ENCODE measurements around the gene KRTAP15-1. TPM values are rescaled to one million over a fixed set of nuclear protein-coding genes. Genes with fewer than 3 reads are reported as not detected.

Gene KRTAP15-1
- total RNA-seq, 3 donors from 2014 or later (not counting 1 experiment from before 2014, with no cell fraction given), result not detected

DNA sequence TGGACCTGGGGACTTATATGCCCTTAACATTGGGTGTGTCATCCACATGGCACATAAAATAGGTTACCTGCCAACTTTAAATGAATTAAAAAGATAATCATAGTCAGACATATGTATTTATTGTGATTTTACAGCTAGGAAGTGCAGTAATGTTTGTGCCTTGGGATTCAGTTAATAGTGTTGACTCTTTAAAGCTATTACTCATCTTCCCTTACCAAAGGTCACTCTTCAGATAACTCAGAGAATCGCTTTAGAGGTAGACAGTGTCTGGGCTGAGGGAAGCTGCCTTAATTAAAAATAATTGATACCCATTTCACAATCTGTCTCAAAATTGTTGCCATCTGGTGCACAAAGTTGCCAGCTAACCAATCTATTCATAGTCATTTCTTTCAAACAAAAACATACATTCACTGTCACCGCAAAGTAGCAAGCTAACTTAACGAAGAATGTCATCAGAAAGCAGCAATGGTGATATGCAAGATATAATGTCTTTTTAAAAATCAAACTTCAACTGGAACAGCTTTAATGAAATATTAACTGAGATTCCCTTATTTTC lies 3.0 kb upstream of the KRTAP15-1 start:
- Histone ChIP-seq H3K4me3 (ENCODE audit: low read length) (no peak overlapping the region), H3K36me3 (ENCODE audit: control insufficient read depth, insufficient read depth, low read length) (no peaks in the 10 kb centered on the region), H3K27ac (ENCODE audit: low read length) (no peak overlapping the region), H3K9me3 (ENCODE audit: control insufficient read depth, insufficient read depth, low read length) (no peaks in the 10 kb centered on the region), H3K4me1 (ENCODE audit: control insufficient read depth, insufficient read depth, low read length) (no peaks in the 10 kb centered on the region), H3K27me3 (ENCODE audit: control insufficient read depth, insufficient read depth, low read length) (no peaks in the 10 kb centered on the region)
- H3K36me3 Mint-ChIP-seq, result no peaks in the 10 kb centered on the region
- no CpG with 5 or more reads among the region's 3 CpGs for WGBS (ENCODE audit: insufficient coverage)
- no peak for ATAC-seq
- H3K9me3 Mint-ChIP-seq, result peaks cover 4 to 10% of the 10 kb centered on the region in 2 donors
- no peak overlapping the region for H3K4me3 Mint-ChIP-seq
- H3K4me1 Mint-ChIP-seq, result no peaks in the 10 kb centered on the region
- TF ChIP-seq, protein P1, sequence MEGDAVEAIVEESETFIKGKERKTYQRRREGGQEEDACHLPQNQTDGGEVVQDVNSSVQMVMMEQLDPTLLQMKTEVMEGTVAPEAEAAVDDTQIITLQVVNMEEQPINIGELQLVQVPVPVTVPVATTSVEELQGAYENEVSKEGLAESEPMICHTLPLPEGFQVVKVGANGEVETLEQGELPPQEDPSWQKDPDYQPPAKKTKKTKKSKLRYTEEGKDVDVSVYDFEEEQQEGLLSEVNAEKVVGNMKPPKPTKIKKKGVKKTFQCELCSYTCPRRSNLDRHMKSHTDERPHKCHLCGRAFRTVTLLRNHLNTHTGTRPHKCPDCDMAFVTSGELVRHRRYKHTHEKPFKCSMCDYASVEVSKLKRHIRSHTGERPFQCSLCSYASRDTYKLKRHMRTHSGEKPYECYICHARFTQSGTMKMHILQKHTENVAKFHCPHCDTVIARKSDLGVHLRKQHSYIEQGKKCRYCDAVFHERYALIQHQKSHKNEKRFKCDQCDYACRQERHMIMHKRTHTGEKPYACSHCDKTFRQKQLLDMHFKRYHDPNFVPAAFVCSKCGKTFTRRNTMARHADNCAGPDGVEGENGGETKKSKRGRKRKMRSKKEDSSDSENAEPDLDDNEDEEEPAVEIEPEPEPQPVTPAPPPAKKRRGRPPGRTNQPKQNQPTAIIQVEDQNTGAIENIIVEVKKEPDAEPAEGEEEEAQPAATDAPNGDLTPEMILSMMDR (IDR thresholded peaks at IDR 0.05), result no peak
- H3K27me3 Mint-ChIP-seq (ENCODE audit: low read depth in 2 of 2), result no peaks in the 10 kb centered on the region
- no peak for DNase-seq
- no peak overlapping the region for H3K27ac Mint-ChIP-seq
- intact Hi-C loops (cut with micrococcal nuclease), result no loop called here

DNA sequence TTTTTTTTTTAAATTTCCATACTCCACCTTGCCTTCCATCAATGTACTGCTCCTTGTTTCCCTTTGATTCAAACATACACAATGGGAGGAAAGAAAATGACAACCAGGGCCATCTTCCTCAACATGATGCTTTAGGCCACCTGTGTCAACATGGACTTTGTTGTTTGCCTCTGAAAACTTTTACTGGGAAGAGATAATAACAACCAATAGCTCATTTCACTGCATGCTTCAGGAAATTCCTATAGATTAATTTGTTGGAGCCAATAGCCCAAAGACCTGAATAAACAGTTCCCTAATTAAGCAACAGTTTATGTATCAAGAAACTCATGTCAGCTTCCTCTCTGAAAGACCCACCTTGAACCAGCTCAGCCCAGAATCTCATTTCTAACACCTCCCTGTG lies 3.2 kb downstream of the KRTAP15-1 start:
- no peaks in the 10 kb centered on the region for H3K27me3 Mint-ChIP-seq (ENCODE audit: low read depth in 2 of 2)
- H3K4me3 Mint-ChIP-seq, result no peak overlapping the region
- Histone ChIP-seq H3K9me3 (ENCODE audit: control insufficient read depth, insufficient read depth, low read length) (no peaks in the 10 kb centered on the region), H3K4me1 (ENCODE audit: control insufficient read depth, insufficient read depth, low read length) (no peaks in the 10 kb centered on the region), H3K36me3 (ENCODE audit: control insufficient read depth, insufficient read depth, low read length) (no peaks in the 10 kb centered on the region), H3K4me3 (ENCODE audit: low read length) (no peak overlapping the region), H3K27me3 (ENCODE audit: control insufficient read depth, insufficient read depth, low read length) (no peaks in the 10 kb centered on the region), H3K27ac (ENCODE audit: low read length) (no peak overlapping the region)
- peaks cover 5% of the 10 kb centered on the region in 2 donors for H3K9me3 Mint-ChIP-seq
- ATAC-seq (no peak), DNase-seq (no peak)
- TF ChIP-seq, protein P1 (IDR thresholded peaks at IDR 0.05), result no peak
- no peaks in the 10 kb centered on the region for H3K4me1 Mint-ChIP-seq
- intact Hi-C loops (cut with micrococcal nuclease), result no loop called here
- H3K27ac Mint-ChIP-seq, result no peak overlapping the region
- H3K36me3 Mint-ChIP-seq, result no peaks in the 10 kb centered on the region

DNA sequence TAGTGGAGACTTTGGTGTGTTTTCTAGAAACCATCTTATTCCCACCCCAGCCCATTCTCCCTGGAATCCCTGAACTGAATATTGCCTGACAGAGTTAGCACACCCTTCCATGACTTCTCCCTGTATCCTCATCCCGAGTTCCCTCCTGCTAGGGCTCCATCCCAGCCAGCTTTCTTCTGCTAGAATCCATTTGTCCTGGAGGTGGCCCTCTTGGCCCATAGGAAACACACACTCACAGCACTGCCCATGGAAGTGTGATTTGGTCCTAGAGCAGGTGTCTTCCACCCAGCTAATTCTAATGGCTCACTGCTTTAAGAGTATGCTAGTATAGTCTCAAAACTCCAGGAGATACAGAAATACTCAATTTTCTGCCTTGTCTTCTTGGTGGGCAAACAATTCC lies 4.1 kb downstream of the KRTAP15-1 start:
- no peak overlapping the region for H3K4me3 Mint-ChIP-seq
- no peak overlapping the region for H3K4me3 ChIP-seq (ENCODE audit: low read length)
- intact Hi-C loops (cut with micrococcal nuclease), result no loop called here
- no peaks in the 10 kb centered on the region for H3K36me3 Mint-ChIP-seq
- H3K27ac Mint-ChIP-seq, result no peak overlapping the region
- H3K36me3 ChIP-seq (ENCODE audit: control insufficient read depth, insufficient read depth, low read length), result no peaks in the 10 kb centered on the region
- ATAC-seq, result no peak
- TF ChIP-seq, protein P1 (IDR thresholded peaks at IDR 0.05), result no peak
- 73% methylated on average over 1 of the region's 1 CpG for WGBS (ENCODE audit: insufficient coverage)
- H3K27me3 Mint-ChIP-seq (ENCODE audit: low read depth in 2 of 2), result no peaks in the 10 kb centered on the region
- no peaks in the 10 kb centered on the region for H3K9me3 ChIP-seq (ENCODE audit: control insufficient read depth, insufficient read depth, low read length)
- no peaks in the 10 kb centered on the region for H3K4me1 Mint-ChIP-seq
- no peak for DNase-seq
- no peaks in the 10 kb centered on the region for H3K27me3 ChIP-seq (ENCODE audit: control insufficient read depth, insufficient read depth, low read length)
- peaks cover 5% of the 10 kb centered on the region in 2 donors for H3K9me3 Mint-ChIP-seq
- no peaks in the 10 kb centered on the region for H3K4me1 ChIP-seq (ENCODE audit: control insufficient read depth, insufficient read depth, low read length)
- no peak overlapping the region for H3K27ac ChIP-seq (ENCODE audit: low read length)

DNA sequence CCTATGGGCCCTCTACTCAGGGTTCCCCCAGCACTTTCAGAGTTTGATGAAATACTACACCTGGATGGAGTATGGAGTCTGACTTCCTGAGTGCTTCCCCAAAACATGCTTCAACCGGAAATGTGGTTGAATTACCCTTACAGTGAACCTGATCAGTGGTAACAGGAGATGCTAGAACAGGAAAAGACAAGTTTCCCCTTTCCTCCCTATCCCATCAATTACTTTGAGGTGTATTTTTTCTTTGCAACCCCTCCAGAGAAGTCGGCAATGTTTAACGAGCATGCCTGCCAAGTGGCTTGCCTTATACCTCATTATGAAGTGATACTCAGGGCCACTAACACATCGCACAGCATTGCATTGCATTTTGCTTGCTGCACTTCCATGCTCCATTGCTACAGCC lies 7.0 kb downstream of the KRTAP15-1 start:
- peaks cover 0 to 4% of the 10 kb centered on the region in 2 donors for H3K9me3 Mint-ChIP-seq
- TF ChIP-seq, protein P1 (IDR thresholded peaks at IDR 0.05), result no peak
- H3K27me3 Mint-ChIP-seq (ENCODE audit: low read depth in 2 of 2), result no peaks in the 10 kb centered on the region
- no peak overlapping the region for H3K27ac Mint-ChIP-seq
- H3K4me3 Mint-ChIP-seq, result no peak overlapping the region
- no peaks in the 10 kb centered on the region for H3K4me1 Mint-ChIP-seq
- H3K27ac ChIP-seq (ENCODE audit: low read length), result no peak overlapping the region
- DNase-seq (no peak), ATAC-seq (no peak)
- intact Hi-C loops (cut with micrococcal nuclease), result no loop called here
- no peaks in the 10 kb centered on the region for H3K36me3 ChIP-seq (ENCODE audit: control insufficient read depth, insufficient read depth, low read length)
- no peaks in the 10 kb centered on the region for H3K4me1 ChIP-seq (ENCODE audit: control insufficient read depth, insufficient read depth, low read length)
- H3K4me3 ChIP-seq (ENCODE audit: low read length), result no peak overlapping the region
- no peaks in the 10 kb centered on the region for H3K27me3 ChIP-seq (ENCODE audit: control insufficient read depth, insufficient read depth, low read length)
- no peaks in the 10 kb centered on the region for H3K36me3 Mint-ChIP-seq
- 5% methylated on average over 4 of the region's 4 CpGs for WGBS (ENCODE audit: insufficient coverage)
- no peaks in the 10 kb centered on the region for H3K9me3 ChIP-seq (ENCODE audit: control insufficient read depth, insufficient read depth, low read length)
